Measurements from ENCODE around the gene PTPRN2.

DNA sequence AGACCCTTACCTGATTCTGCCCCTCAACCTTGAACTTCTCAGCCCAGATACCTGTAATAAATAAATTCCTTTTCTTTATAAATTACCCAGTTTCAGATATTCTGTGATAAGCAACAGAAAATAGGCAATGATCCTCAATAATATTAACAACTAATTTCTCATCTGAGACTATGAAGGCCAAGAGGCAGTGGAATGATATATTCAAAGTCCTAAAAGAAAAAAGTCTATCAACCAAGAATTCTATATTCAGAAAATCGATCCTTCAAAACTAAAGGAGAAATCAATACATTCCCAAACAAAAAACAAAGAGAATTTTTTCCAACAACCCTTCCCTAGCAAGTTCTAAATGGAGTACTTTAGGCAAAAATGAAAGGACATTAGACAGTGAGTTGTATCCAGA lies 279.6 kb downstream of the PTPRN2 start:
- TF ChIP-seq GATA3 (IDR thresholded peaks at IDR 0.05; ENCODE audit: low read depth, low read length) = no peak
- TF ChIP-seq GATA2 (IDR thresholded peaks at IDR 0.05; ENCODE audit: low read depth, low read length) = no peak

All from SH-SY5Y (cell line).